Nephron (organoid): ENCODE data around the gene NME3.
"Not testable (repeated sequence)": the region's sequence is repeated elsewhere in the genome, so short reads cannot be mapped to it uniquely, and the experiment has no call there.

Source experiments
- H3K27ac Mint-ChIP-seq, 3 experiments: 2 replicates each; pipeline ENCODE4 v1.8.0; 2020; ENCODE audit warnings: mixed read lengths in 3 of 3, mild to moderate bottlenecking in 2 of 3, moderate library complexity in 1 of 3
- H3K27me3 Mint-ChIP-seq: 2 replicates; pipeline ENCODE4 v1.8.0; 2021; ENCODE audit warnings: low read depth, mild to moderate bottlenecking, moderate library complexity, mixed read lengths
- H3K36me3 Mint-ChIP-seq: 2 replicates; pipeline ENCODE4 v1.8.0; 2020; ENCODE audit warnings: low read depth, mixed read lengths
- H3K4me1 Mint-ChIP-seq: 2 replicates; pipeline ENCODE4 v1.8.0; 2020; ENCODE audit warnings: mixed read lengths
- H3K4me3 Mint-ChIP-seq, 3 experiments: 2 replicates each; pipeline ENCODE4 v1.8.0; 2020; ENCODE audit warnings: mild to moderate bottlenecking in 3 of 3, mixed read lengths in 3 of 3, moderate library complexity in 2 of 3
- H3K9me3 Mint-ChIP-seq: 2 replicates; pipeline ENCODE4 v1.8.0; 2020; ENCODE audit warnings: mixed read lengths
- TF ChIP-seq, protein P1 (sequence below), 3 experiments: fragments of 200-600 bp; sonication (generic); IDR thresholded peaks; one replicate each; pipeline ENCODE4 v1.5.0; 2021; ENCODE audit warnings: antibody characterized with exemption in 3 of 3; ENCODE audit not compliant: unreplicated experiment in 3 of 3

NME3 gene

DNA sequence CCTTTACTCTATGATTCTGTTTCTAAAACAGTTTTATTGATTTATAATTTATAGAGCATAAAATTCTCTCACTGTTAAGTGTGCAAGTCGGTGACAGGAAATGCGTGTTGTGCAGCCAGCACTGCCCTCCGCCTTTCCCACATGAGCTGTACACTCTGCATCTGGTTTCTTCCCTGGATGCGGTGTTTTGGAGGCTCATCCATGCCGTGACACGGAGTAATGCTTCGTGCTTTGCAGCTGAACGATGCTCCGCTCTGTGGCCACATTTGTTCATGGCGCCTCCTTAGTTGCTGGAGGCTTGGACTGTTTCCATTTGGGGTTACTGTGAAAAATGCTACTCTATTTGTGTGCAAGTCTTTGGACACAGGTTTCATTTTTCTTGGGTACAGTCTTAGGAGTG, 29.4 kb upstream of the NME3 start:
- Mint-ChIP-seq H3K36me3 (peaks cover 32% of the 10 kb centered on the region), H3K4me3 (no peak overlapping the region), H3K9me3 (peaks cover 21% of the 10 kb centered on the region), H3K4me1 (no peaks in the 10 kb centered on the region), H3K27ac (no peak overlapping the region), H3K27me3 (no peaks in the 10 kb centered on the region)
- TF ChIP-seq, protein P1, sequence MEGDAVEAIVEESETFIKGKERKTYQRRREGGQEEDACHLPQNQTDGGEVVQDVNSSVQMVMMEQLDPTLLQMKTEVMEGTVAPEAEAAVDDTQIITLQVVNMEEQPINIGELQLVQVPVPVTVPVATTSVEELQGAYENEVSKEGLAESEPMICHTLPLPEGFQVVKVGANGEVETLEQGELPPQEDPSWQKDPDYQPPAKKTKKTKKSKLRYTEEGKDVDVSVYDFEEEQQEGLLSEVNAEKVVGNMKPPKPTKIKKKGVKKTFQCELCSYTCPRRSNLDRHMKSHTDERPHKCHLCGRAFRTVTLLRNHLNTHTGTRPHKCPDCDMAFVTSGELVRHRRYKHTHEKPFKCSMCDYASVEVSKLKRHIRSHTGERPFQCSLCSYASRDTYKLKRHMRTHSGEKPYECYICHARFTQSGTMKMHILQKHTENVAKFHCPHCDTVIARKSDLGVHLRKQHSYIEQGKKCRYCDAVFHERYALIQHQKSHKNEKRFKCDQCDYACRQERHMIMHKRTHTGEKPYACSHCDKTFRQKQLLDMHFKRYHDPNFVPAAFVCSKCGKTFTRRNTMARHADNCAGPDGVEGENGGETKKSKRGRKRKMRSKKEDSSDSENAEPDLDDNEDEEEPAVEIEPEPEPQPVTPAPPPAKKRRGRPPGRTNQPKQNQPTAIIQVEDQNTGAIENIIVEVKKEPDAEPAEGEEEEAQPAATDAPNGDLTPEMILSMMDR (IDR thresholded peaks at IDR 0.05; ENCODE audit: unreplicated experiment in 3 of 3), result no peak

DNA sequence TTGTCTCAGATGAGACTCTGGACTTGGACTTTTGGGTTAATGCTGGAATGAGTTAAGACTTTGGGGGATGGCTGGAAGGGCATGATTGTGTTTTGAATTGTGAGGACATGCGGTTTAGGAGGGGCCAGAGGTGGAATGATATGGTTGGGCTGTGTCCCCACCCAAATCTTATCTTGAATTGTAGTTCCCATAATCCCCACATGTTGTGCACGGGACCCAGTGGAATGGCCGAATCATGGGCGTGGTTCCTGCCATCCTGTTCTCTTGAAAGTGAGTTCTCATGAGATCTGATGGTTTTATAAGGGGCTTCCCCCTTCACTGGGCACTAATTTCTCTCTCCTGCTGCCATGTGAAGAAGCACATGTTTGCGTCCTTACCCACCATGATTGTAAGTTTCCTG, 27.9 kb upstream of the NME3 start:
- peaks cover 21% of the 10 kb centered on the region for H3K9me3 Mint-ChIP-seq
- H3K4me3 Mint-ChIP-seq, H3K4me1 Mint-ChIP-seq, H3K27me3 Mint-ChIP-seq, H3K27ac Mint-ChIP-seq: not testable (repeated sequence)
- peaks cover 23% of the 10 kb centered on the region for H3K36me3 Mint-ChIP-seq

DNA sequence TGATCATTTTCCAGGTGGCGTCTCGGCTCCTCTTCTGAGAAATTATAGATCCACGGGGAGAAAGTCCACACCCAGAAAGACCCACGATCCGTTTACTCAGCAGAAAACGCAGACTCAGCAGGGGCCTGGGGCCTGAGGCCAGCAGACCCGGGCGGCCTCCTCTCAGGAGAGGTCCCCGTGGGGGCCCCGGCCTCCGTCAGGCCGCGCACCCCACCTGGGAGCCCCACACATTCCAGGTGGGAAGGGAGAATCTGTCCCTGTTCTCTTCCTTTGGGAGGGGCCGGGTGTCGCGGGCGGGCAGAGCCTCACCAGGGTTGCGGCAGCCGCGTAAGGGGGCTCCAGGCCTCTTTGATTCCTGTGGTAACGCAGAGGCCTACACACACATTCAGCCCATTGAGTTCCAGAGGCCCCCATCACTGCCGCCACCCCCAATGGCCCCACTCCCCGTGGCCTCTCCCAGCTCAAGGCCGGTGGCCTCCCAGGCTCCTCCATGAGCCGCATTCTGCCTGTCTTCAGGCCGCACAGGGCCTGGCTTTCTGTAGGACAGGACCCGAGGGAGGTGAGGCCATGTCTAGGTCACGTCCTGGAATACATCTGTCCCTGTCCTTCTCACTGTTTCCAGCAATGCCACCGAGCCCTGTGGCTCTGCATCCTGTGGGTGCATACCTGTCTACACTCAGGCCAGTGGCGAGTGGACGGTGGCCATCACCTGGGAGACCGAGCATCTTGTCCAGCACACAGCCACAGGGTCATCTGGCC, 23.7 kb upstream of the NME3 start:
- TF ChIP-seq, protein P1 (IDR thresholded peaks at IDR 0.05; ENCODE audit: unreplicated experiment in 3 of 3), result no peak
- H3K9me3 Mint-ChIP-seq, result peaks cover 15% of the 10 kb centered on the region
- peaks cover 16% of the 10 kb centered on the region for H3K36me3 Mint-ChIP-seq
- no peaks in the 10 kb centered on the region for H3K4me1 Mint-ChIP-seq
- H3K4me3 Mint-ChIP-seq, result no peak overlapping the region
- H3K27me3 Mint-ChIP-seq, result no peaks in the 10 kb centered on the region
- H3K27ac Mint-ChIP-seq, result no peak overlapping the region

DNA sequence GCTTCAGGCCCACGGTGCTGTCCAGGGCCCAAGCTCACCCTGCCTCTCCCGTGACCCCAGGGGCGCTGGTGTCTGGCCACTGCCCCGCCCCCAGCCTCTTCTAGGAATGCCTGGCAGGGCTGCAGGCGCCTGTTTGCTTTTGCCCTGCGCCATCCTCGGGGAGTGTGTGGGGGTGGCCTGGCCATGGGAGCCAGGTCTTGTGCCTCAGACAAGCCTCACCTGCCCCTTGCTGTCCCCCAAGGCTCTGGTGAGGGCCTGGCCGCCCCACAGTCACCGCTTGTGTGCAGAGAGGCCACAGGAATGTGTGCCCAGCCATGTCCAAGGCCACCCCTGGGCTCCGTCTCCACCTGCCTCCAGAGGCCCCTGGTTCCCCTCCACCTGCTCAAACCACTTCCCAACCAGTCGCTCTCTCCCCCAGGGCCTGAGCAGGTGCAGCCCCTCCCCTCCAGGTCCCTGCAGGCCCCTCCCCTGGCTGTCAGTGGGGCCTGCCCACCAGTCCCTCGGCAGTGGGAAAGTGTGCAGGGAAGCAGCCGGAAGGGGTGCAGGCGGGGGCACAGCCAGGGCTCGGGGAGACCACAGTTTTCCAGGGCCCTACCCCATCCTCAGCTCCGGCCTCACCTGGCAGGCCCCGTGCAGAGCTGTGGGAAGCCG, 23.0 kb upstream of the NME3 start:
- Mint-ChIP-seq H3K4me3 (no peak overlapping the region), H3K4me1 (no peaks in the 10 kb centered on the region), H3K36me3 (peaks cover 11% of the 10 kb centered on the region), H3K27me3 (no peaks in the 10 kb centered on the region), H3K27ac (peak overlapping the region in 1 of 3 experiments; percentile 23), H3K9me3 (peaks cover 10% of the 10 kb centered on the region)
- TF ChIP-seq, protein P1 (IDR thresholded peaks at IDR 0.05; ENCODE audit: unreplicated experiment in 3 of 3), result no peak

DNA sequence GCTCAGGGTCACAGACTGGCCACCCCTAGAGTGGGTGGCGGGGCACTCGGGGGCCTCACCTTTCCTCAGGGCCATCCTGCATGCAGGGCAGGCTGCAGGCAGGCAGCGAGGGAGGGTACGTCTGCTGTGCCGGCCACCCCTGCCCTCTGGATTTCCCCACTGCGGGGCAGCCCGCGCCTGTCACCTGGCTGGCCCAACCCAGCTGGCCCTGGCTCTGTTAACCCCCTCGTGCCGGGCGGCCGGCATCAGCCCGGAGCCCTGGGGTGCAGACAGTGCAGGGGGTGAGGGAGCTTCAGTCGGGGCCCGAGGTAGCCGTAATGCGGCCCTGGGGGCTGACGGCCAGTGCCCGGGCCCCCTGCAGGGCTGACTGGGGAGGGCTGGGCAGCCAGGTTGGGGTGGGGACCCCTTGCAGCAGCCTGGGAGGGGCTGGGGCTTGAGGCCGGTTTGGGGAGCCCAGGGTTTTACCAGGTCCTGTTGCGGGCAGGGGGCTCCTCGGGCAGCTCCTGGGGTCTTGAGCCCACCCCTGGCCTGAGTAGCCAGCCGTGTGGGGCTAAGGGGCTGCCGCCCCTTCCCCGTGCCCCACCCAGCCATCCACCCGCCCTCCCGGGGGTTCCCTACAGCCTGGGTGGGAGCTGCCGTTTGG, 22.4 kb upstream of the NME3 start, which contains the start of gene IGFALS:
Gene IGFALS, minus strand, starts transcription at position 128 of the 643 bp plus-strand sequence. Its CDS starts 53 bp downstream, at position 75.
- H3K27ac Mint-ChIP-seq, result peak within 1 kb of the TSS in 1 of 3 experiments; percentile 23
- TF ChIP-seq, protein P1 (IDR thresholded peaks at IDR 0.05; ENCODE audit: unreplicated experiment in 3 of 3), result no peak
- H3K36me3 Mint-ChIP-seq, result peaks cover 11% of the 10 kb centered on the region
- H3K4me3 Mint-ChIP-seq, result no peak within 1 kb of the TSS
- H3K4me1 Mint-ChIP-seq, result no peaks in the 10 kb centered on the region
- H3K27me3 Mint-ChIP-seq, result no peaks in the 10 kb centered on the region
- peaks cover 6% of the 10 kb centered on the region for H3K9me3 Mint-ChIP-seq

DNA sequence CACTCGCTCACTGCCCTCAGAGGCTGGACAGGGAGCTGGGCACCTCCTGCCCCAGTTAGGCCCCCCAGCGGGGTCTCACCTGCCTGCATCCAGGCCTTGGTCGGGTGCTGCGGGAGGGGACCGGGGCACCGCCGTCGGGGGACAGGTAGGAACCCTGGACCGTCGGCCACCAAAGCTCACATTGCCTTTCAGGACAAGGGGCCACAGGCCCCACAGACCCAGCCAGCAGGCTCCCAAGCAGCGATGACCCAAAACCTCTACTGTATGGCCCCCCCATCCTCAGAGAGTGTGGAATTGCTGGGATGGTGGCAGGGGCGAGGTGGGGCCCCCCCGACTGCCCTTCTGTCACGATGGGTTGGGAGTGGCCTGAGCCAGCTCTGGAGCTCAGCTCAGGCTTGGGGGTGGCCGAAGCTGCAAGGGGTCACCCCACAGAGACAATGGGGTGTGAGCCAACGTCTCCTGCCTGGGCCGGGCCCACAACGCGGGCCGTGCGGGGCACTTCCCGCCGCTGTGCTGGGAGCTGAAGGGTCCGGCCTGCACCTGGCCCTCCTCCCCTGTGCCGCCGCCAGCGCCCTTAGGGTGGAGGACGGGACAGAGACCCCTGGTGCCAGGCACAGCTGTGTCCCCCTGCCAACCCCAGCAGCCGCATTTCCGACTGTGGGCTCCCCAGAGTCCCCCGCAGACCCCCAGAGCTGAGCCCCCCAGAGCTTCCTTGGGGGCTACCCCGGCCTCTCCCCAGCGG, 21.7 kb upstream of the NME3 start:
- TF ChIP-seq, protein P1 (IDR thresholded peaks at IDR 0.05; ENCODE audit: unreplicated experiment in 3 of 3), result no peak
- no peaks in the 10 kb centered on the region for H3K4me1 Mint-ChIP-seq

More for the DNA sequence above, 21.7 kb upstream of the NME3 start:
- Mint-ChIP-seq H3K4me3 (no peak overlapping the region), H3K27ac (no peak overlapping the region), H3K9me3 (peaks cover 6% of the 10 kb centered on the region), H3K27me3 (no peaks in the 10 kb centered on the region), H3K36me3 (peaks cover 11% of the 10 kb centered on the region)
